Activated CD4-positive, alpha-beta T cell treated with anti-CD3 and anti-CD28 coated beads for 36 hours (primary cell): ENCODE results near the gene FNIP2. TPM values are rescaled to one million over a fixed set of nuclear protein-coding genes. Genes with fewer than 3 reads are reported as not detected.

Experiments used
- ATAC-seq: fragments of 200-7000 bp; cut with Tn5 transposase; one replicate; pipeline ENCODE4 v1.10.0; 2021; ENCODE audit warnings: mild to moderate bottlenecking, moderate library complexity
- CTCF ChIA-PET: fragments of 350-600 bp; sonication (Branson Sonifier 250); formaldehyde crosslinking; loops from one replicate; lab custom pipeline; 2021; ENCODE audit warnings: antibody characterized with exemption; lab: Charles Lee
- POLR2A ChIA-PET: fragments of 350-600 bp; sonication (Branson Sonifier 250); formaldehyde crosslinking; loops from one replicate; lab custom pipeline; 2021; ENCODE audit warnings: antibody characterized with exemption, inconsistent platforms; lab: Charles Lee
- DNase-seq: peaks from one replicate; pipeline ENCODE4 v3.0.0-alpha.2; 2020
- H3K27ac Mint-ChIP-seq: one replicate; pipeline ENCODE4 v1.8.0; 2021; ENCODE audit warnings: mixed read lengths
- H3K27me3 Mint-ChIP-seq: one replicate; pipeline ENCODE4 v1.8.0; 2021; ENCODE audit warnings: mixed read lengths
- H3K36me3 Mint-ChIP-seq: one replicate; pipeline ENCODE4 v1.8.0; 2021; ENCODE audit warnings: low read depth, mixed read lengths
- H3K4me1 Mint-ChIP-seq: one replicate; pipeline ENCODE4 v1.8.0; 2021; ENCODE audit warnings: mixed read lengths
- H3K4me3 Mint-ChIP-seq: one replicate; pipeline ENCODE4 v1.8.0; 2021; ENCODE audit warnings: mild to moderate bottlenecking, moderate library complexity, mixed read lengths
- H3K9me3 Mint-ChIP-seq: one replicate; pipeline ENCODE4 v1.8.0; 2021; ENCODE audit warnings: low read depth, mixed read lengths
- intact Hi-C, 2 experiments: fragments of 100-400 bp; cut with DNase I in 1 of 2; cut with micrococcal nuclease in 1 of 2; formaldehyde crosslinking; loops; one replicate each; pipeline versions ENCODE4 v1.14.2 to v1.15.1; 2022 to 2024; cut with DNase I, micrococcal nuclease
- total RNA-seq, 2 experiments: library from RNA; stranded (reverse); gene quantifications; one replicate each; pipeline ENCODE4 v1.2.3, GENCODE V29; 2021

FNIP2 gene
- total RNA-seq, 2 experiments from 2014 or later = 11.6 to 13.0 TPM

DNA sequence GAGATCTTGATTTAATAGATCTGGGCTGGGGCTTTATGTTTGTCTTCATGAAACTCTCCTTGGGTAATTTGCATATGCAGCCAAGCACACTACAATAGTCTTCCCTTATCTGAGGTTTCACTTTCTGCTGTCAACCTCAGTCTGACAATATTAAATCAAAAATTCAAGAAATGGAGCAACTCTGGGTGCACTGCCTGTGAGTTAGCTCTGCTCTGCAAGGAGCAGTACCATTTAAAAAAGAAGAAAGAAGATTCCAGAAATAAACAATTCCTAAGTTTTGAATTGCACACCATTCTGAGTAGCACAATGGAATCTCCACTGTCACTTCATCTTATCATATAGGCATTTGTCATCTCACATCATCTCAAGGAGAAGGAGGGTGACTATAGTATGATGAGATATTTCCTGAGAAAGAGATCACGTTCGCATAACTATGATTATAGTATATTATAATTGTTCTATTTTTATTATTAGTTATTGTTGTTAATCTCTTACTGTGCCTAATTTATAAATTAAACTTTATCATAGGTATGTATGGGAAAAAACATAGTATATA, 9.4 kb downstream of the FNIP2 start:
- POLR2A ChIA-PET = no interaction called here
- Mint-ChIP-seq H3K4me3 (peak overlapping the region; percentile 48), H3K27ac (peak overlapping the region; percentile 70), H3K4me1 (peaks cover 41% of the 10 kb centered on the region), H3K9me3 (no peaks in the 10 kb centered on the region), H3K27me3 (no peaks in the 10 kb centered on the region), H3K36me3 (no peaks in the 10 kb centered on the region)
- DNase-seq (no peak), ATAC-seq (peak; percentile 91)
- intact Hi-C loops = loop anchor here (1.0 kb wide), 2 partner anchors 9 to 11 kb away; partner anchors contain the start of gene FNIP2 (in 1 of the 2)
- CTCF ChIA-PET = interaction anchor here (0.7 to 1.3 kb wide), 3 partner anchors 8 to 32 kb away, joined by 3 read pairs; no protein-coding TSS in a partner anchor

GRCh38 chr4:158778712-158779111, 9.9 kb downstream of the FNIP2 start:
- POLR2A ChIA-PET = no interaction called here
- H3K27ac Mint-ChIP-seq = no peak overlapping the region

GRCh38 chr4:158781963-158782362, 13.1 kb downstream of the FNIP2 start:
- POLR2A ChIA-PET = interaction anchor here (0.6 to 0.7 kb wide), 2 partner anchors 286 to 657 kb away, joined by 3 read pairs; no protein-coding TSS in a partner anchor
- intact Hi-C loops = no loop called here
- Mint-ChIP-seq H3K27ac (no peak overlapping the region), H3K27me3 (no peaks in the 10 kb centered on the region), H3K4me3 (no peak overlapping the region), H3K4me1 (peaks cover 41% of the 10 kb centered on the region), H3K36me3 (no peaks in the 10 kb centered on the region), H3K9me3 (no peaks in the 10 kb centered on the region)
- CTCF ChIA-PET = interaction anchor here (0.6 to 0.7 kb wide), 2 partner anchors 58 to 339 kb away, joined by 3 to 4 read pairs; no protein-coding TSS in a partner anchor
- ATAC-seq (no peak), DNase-seq (no peak)

More at GRCh38 chr4:158778712-158779111, 9.9 kb downstream of the FNIP2 start:
- no peak overlapping the region for H3K4me3 Mint-ChIP-seq
- intact Hi-C loops = loop anchor here (1.0 kb wide), 2 partner anchors 9 to 11 kb away; partner anchors contain the start of gene FNIP2 (in 1 of the 2)
- DNase-seq (no peak), ATAC-seq (no peak)
- H3K9me3 Mint-ChIP-seq = no peaks in the 10 kb centered on the region
- CTCF ChIA-PET = interaction anchor here (1.0 to 1.3 kb wide), 3 partner anchors 9 to 73 kb away, joined by 3 to 4 read pairs (median 3); no protein-coding TSS in a partner anchor
- H3K4me1 Mint-ChIP-seq = peaks cover 45% of the 10 kb centered on the region
- no peaks in the 10 kb centered on the region for H3K27me3 Mint-ChIP-seq
- H3K36me3 Mint-ChIP-seq = no peaks in the 10 kb centered on the region

DNA sequence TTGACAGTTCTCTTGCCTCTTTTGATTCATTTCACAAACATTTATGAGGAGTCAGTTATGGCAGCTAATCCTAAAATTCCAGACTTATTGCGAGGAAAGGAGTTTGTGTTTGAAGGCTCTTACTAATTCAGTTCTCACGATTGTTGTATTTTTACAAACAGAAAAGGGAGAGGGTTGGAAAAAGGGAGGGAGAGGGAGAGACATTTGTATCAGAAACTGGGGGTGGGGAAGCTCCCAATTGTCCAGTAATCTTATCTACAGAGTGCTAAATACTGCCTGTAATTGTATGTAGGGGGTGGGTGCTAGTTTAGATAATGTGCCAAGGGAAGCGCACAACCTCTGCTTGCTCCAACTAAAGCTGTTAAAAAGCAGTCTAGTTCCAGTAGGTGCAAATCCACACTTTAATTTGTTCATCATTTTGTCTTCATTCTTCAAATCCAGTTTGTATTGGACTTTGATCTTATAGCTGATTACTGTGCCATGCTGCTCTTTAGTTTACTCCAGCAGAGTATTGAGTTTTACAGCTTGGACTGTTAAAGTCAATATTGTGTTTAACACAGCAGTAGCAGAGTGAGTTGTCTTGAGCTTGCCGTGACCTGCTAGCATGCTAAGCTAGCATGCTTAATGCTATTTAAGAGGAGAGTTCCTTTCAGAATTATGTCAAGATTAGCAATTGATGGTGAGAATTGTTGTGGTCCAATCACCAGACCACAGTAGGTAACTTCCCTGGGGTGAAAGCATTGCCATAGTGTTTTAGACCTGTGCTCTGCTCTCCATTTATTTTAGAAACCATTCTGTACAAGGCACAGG, 13.9 kb downstream of the FNIP2 start:
- no peak for DNase-seq
- intact Hi-C loops = no loop called here
- ChIA-PET CTCF (interaction anchor here (0.6 to 0.7 kb wide), 2 partner anchors 57 to 339 kb away, joined by 3 to 4 read pairs; no protein-coding TSS in a partner anchor), POLR2A (interaction anchor here (0.6 to 0.7 kb wide), 2 partner anchors 287 to 656 kb away, joined by 3 read pairs; no protein-coding TSS in a partner anchor)
- no peaks in the 10 kb centered on the region for H3K9me3 Mint-ChIP-seq
- H3K27ac Mint-ChIP-seq = no peak overlapping the region
- H3K27me3 Mint-ChIP-seq = no peaks in the 10 kb centered on the region
- no peaks in the 10 kb centered on the region for H3K36me3 Mint-ChIP-seq
- peaks cover 34% of the 10 kb centered on the region for H3K4me1 Mint-ChIP-seq
- no peak overlapping the region for H3K4me3 Mint-ChIP-seq
- ATAC-seq = no peak

DNA sequence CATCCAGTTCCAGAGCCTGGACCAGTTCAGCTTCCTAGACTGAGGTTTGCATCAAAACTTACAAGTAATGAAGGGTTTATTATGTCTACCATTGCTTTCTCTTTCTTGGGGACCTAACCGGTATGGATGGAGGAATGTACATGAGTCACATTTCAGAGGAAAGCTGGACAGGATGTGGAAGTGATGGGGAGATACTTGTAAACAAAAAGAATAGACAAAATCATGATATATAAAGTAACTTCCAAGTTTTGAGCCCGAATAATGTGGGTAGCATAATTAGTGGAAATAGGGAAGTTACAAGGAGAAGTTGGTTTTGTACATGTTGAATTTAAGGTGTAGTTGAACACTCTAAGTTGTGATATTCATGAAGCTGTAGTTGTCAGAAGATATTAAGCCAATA, 15.0 kb downstream of the FNIP2 start:
- H3K27me3 Mint-ChIP-seq = no peaks in the 10 kb centered on the region
- H3K27ac Mint-ChIP-seq = no peak overlapping the region
- H3K36me3 Mint-ChIP-seq = no peaks in the 10 kb centered on the region
- ATAC-seq = no peak
- no peaks in the 10 kb centered on the region for H3K9me3 Mint-ChIP-seq
- POLR2A ChIA-PET = no interaction called here
- CTCF ChIA-PET = interaction anchor here (1.2 kb wide), 1 partner anchor 15 kb away, joined by 4 read pairs; the partner anchor contains the start of gene FNIP2
- intact Hi-C loops = no loop called here
- H3K4me1 Mint-ChIP-seq = peaks cover 25% of the 10 kb centered on the region
- DNase-seq = no peak
- no peak overlapping the region for H3K4me3 Mint-ChIP-seq

GRCh38 chr4:158785718-158786117, 16.9 kb downstream of the FNIP2 start:
- Mint-ChIP-seq H3K27me3 (no peaks in the 10 kb centered on the region), H3K36me3 (no peaks in the 10 kb centered on the region), H3K9me3 (no peaks in the 10 kb centered on the region), H3K4me1 (peaks cover 19% of the 10 kb centered on the region), H3K27ac (no peak overlapping the region), H3K4me3 (no peak overlapping the region)
- ChIA-PET POLR2A (no interaction called here), CTCF (no interaction called here)
- intact Hi-C loops = no loop called here
- ATAC-seq = no peak
- DNase-seq = no peak

DNA sequence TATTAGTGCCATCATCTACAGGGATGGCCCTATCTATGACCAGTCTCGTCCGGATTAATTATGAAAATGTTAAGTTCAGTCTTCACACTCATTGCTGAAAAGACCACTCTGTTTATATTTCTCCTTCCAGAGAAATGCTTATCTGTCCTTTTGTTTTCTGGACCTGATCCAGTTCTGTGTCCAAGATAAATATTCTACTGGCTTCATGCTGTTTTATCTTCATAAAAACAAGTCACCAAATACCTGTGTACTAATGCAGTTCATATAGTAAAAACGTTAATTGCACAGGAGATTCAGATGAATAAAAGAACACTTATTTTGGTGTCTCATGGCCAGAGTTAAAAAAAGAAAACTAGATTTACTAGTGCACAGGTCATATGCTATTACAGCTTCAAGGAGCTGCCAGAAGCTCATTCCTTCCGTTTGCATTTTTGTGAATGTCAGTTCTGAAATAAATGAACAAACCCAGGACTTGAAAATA, 17.3 kb downstream of the FNIP2 start:
- H3K4me3 Mint-ChIP-seq = no peak overlapping the region
- intact Hi-C loops = no loop called here
- H3K4me1 Mint-ChIP-seq = peaks cover 19% of the 10 kb centered on the region
- H3K9me3 Mint-ChIP-seq = no peaks in the 10 kb centered on the region
- CTCF ChIA-PET = interaction anchor here (1.6 kb wide), 1 partner anchor 14 kb away, joined by 7 read pairs; no protein-coding TSS in a partner anchor
- POLR2A ChIA-PET = no interaction called here
- ATAC-seq = no peak
- H3K27ac Mint-ChIP-seq = no peak overlapping the region
- no peaks in the 10 kb centered on the region for H3K36me3 Mint-ChIP-seq
- H3K27me3 Mint-ChIP-seq = no peaks in the 10 kb centered on the region
- DNase-seq = no peak

DNA sequence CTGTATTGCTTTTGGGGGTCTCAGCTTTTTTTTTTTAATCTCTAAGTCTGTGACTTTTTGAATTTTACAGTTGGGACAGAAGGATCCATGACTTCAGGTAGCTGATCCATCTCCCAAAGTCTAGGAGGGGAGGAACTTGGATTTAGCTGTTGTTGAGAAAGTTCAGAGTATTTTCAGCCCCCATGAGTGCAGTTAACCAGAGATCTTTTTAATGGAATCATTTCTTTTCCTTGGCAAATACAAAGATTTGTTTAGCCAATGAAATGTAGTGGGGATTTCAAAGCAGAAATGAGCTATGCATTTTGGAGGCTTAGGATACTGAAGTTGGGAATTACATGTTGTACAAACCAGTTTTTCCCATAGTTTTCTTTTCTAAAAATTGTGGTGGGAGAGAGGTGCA, 18.1 kb downstream of the FNIP2 start:
- Mint-ChIP-seq H3K27ac (no peak overlapping the region), H3K27me3 (no peaks in the 10 kb centered on the region), H3K36me3 (no peaks in the 10 kb centered on the region), H3K4me1 (peaks cover 19% of the 10 kb centered on the region), H3K9me3 (no peaks in the 10 kb centered on the region), H3K4me3 (no peak overlapping the region)
- ChIA-PET POLR2A (no interaction called here), CTCF (interaction anchor here (0.9 to 1.6 kb wide), 2 partner anchors 13 to 23 kb away, joined by 3 to 7 read pairs; no protein-coding TSS in a partner anchor)
- ATAC-seq = no peak
- intact Hi-C loops = no loop called here
- no peak for DNase-seq

GRCh38 chr4:158787709-158788475, 19.1 kb downstream of the FNIP2 start:
- DNase-seq (no peak), ATAC-seq (no peak)
- Mint-ChIP-seq H3K4me3 (no peak overlapping the region), H3K27ac (no peak overlapping the region), H3K27me3 (no peaks in the 10 kb centered on the region), H3K9me3 (no peaks in the 10 kb centered on the region), H3K4me1 (peaks cover 14% of the 10 kb centered on the region), H3K36me3 (no peaks in the 10 kb centered on the region)
- intact Hi-C loops = no loop called here
- ChIA-PET CTCF (interaction anchor here (0.6 to 1.6 kb wide), 5 partner anchors 9 to 308 kb away, joined by 3 to 7 read pairs (median 3); no protein-coding TSS in a partner anchor), POLR2A (no interaction called here)

DNA sequence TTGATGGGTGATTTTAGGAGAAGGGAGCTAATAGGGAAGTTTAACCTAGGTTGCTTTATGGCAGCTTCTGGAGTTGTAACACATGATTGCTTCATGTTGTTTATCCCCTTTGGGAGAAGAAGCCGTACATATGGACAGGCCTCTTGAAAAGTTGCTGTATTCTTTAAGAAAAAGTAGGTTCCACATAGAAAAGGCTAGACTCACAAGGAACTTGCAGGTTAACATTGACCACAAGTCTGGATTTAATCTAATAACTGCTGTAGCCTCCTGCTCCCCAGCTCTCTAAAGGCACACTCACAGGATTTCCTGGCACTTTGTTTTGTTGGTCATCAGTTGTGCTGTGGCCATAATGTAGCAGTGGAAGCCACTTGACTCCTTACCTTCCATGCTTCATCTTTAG, 19.7 kb downstream of the FNIP2 start:
- Mint-ChIP-seq H3K4me3 (no peak overlapping the region), H3K27ac (no peak overlapping the region), H3K36me3 (no peaks in the 10 kb centered on the region), H3K27me3 (no peaks in the 10 kb centered on the region), H3K9me3 (no peaks in the 10 kb centered on the region), H3K4me1 (peaks cover 7% of the 10 kb centered on the region)
- intact Hi-C loops = no loop called here
- no peak for DNase-seq
- ChIA-PET CTCF (interaction anchor here (0.6 to 1.2 kb wide), 4 partner anchors 9 to 308 kb away, joined by 3 read pairs; no protein-coding TSS in a partner anchor), POLR2A (no interaction called here)
- ATAC-seq = no peak
